ENCODE measurements around the gene RARS2. TPM values are rescaled to one million over a fixed set of nuclear protein-coding genes. Genes with fewer than 3 reads are reported as not detected.

The RARS2 gene
- total and polyA plus RNA-seq, 2 experiments from 2014 or later: 31.8 to 38.5 TPM

DNA sequence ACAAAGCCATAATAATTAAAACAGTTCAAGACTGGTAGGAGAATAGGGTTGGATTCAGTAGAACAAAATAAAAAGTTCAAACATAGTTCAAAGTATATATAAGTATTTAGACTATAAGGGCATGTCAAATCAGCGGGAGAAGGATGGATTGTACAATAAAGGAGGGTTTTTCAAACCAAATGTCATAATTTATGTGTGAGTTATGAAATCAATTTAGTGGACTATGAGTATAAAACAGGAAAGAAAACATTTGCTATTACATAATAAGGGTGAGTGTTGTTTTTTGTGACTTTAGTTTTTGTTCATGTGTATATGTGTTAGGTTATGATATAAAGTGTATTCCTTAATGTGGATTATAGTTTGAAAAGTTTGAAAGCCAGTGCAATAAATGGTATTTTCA is 10.8 kb upstream of the RARS2 start:
- Histone ChIP-seq H3K4me1 (ENCODE audit: insufficient read depth) (peaks cover 16% of the 10 kb centered on the region), H3K79me2 (replicated peaks; ENCODE audit: insufficient read depth) (no peaks in the 10 kb centered on the region), H3K27ac (ENCODE audit: low read depth) (no peak overlapping the region), H3K27me3 (ENCODE audit: insufficient read depth) (no peaks in the 10 kb centered on the region), H3F3A (replicated peaks; ENCODE audit: low read depth) (no peaks in the 10 kb centered on the region), H3K4me3 (no peak overlapping the region), H3K36me3 (ENCODE audit: insufficient read depth) (peaks cover 12% of the 10 kb centered on the region), H3K4me2 (no peak overlapping the region), H3K9me2 (ENCODE audit: insufficient read depth) (no peaks in the 10 kb centered on the region), H4K20me1 (replicated peaks; ENCODE audit: insufficient read depth) (no peaks in the 10 kb centered on the region), H2AFZ (no peak overlapping the region)
- Mint-ChIP-seq H3K27me3 (ENCODE audit: insufficient read depth, low read depth, poor library complexity) (no peaks in the 10 kb centered on the region), H3K4me3 (no peak overlapping the region), H3K4me1 (peaks cover 20% of the 10 kb centered on the region), H3K9me3 (no peaks in the 10 kb centered on the region), H3K36me3 (ENCODE audit: low read depth) (peaks cover 11% of the 10 kb centered on the region; the same call in 2 of the 3 replicates), H3K27ac (no peak overlapping the region)
- ATAC-seq: no peak
- no peak for DNase-seq (ENCODE audit: low spot score)
- TF ChIP-seq, protein P1, sequence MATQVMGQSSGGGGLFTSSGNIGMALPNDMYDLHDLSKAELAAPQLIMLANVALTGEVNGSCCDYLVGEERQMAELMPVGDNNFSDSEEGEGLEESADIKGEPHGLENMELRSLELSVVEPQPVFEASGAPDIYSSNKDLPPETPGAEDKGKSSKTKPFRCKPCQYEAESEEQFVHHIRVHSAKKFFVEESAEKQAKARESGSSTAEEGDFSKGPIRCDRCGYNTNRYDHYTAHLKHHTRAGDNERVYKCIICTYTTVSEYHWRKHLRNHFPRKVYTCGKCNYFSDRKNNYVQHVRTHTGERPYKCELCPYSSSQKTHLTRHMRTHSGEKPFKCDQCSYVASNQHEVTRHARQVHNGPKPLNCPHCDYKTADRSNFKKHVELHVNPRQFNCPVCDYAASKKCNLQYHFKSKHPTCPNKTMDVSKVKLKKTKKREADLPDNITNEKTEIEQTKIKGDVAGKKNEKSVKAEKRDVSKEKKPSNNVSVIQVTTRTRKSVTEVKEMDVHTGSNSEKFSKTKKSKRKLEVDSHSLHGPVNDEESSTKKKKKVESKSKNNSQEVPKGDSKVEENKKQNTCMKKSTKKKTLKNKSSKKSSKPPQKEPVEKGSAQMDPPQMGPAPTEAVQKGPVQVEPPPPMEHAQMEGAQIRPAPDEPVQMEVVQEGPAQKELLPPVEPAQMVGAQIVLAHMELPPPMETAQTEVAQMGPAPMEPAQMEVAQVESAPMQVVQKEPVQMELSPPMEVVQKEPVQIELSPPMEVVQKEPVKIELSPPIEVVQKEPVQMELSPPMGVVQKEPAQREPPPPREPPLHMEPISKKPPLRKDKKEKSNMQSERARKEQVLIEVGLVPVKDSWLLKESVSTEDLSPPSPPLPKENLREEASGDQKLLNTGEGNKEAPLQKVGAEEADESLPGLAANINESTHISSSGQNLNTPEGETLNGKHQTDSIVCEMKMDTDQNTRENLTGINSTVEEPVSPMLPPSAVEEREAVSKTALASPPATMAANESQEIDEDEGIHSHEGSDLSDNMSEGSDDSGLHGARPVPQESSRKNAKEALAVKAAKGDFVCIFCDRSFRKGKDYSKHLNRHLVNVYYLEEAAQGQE (IDR thresholded peaks at IDR 0.05; ENCODE audit: unreplicated experiment): no peak
- TF ChIP-seq EZH2 (IDR thresholded peaks at IDR 0.05; ENCODE audit: low read depth, unreplicated experiment) (no peak), NANOG (IDR thresholded peaks at IDR 0.05; ENCODE audit: borderline replicate concordance) (no peak), JUNB (IDR thresholded peaks at IDR 0.05; ENCODE audit: unreplicated experiment) (no peak), POLR2AphosphoS5 (IDR thresholded peaks at IDR 0.05; ENCODE audit: low read depth) (no peak), EZH2phosphoT487 (IDR thresholded peaks at IDR 0.05; ENCODE audit: unreplicated experiment) (no peak), STAT1 (IDR thresholded peaks at IDR 0.05; ENCODE audit: unreplicated experiment) (no peak), CREB1 (CRISPR knock-in tag; IDR thresholded peaks at IDR 0.05; ENCODE audit: low read depth) (no peak), ZNF114 (CRISPR knock-in tag; IDR thresholded peaks at IDR 0.05) (no peak), ZNF331 (CRISPR knock-in tag; IDR thresholded peaks at IDR 0.05; ENCODE audit: low read depth) (no peak)
- TF ChIP-seq, protein P2, sequence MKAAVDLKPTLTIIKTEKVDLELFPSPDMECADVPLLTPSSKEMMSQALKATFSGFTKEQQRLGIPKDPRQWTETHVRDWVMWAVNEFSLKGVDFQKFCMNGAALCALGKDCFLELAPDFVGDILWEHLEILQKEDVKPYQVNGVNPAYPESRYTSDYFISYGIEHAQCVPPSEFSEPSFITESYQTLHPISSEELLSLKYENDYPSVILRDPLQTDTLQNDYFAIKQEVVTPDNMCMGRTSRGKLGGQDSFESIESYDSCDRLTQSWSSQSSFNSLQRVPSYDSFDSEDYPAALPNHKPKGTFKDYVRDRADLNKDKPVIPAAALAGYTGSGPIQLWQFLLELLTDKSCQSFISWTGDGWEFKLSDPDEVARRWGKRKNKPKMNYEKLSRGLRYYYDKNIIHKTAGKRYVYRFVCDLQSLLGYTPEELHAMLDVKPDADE (IDR thresholded peaks at IDR 0.05): no peak
- TF ChIP-seq, protein P3, sequence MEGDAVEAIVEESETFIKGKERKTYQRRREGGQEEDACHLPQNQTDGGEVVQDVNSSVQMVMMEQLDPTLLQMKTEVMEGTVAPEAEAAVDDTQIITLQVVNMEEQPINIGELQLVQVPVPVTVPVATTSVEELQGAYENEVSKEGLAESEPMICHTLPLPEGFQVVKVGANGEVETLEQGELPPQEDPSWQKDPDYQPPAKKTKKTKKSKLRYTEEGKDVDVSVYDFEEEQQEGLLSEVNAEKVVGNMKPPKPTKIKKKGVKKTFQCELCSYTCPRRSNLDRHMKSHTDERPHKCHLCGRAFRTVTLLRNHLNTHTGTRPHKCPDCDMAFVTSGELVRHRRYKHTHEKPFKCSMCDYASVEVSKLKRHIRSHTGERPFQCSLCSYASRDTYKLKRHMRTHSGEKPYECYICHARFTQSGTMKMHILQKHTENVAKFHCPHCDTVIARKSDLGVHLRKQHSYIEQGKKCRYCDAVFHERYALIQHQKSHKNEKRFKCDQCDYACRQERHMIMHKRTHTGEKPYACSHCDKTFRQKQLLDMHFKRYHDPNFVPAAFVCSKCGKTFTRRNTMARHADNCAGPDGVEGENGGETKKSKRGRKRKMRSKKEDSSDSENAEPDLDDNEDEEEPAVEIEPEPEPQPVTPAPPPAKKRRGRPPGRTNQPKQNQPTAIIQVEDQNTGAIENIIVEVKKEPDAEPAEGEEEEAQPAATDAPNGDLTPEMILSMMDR (conservative IDR thresholded peaks at IDR 0.05; ENCODE audit: low read depth in 2 of 2): no peak
- TF ChIP-seq, protein P4, sequence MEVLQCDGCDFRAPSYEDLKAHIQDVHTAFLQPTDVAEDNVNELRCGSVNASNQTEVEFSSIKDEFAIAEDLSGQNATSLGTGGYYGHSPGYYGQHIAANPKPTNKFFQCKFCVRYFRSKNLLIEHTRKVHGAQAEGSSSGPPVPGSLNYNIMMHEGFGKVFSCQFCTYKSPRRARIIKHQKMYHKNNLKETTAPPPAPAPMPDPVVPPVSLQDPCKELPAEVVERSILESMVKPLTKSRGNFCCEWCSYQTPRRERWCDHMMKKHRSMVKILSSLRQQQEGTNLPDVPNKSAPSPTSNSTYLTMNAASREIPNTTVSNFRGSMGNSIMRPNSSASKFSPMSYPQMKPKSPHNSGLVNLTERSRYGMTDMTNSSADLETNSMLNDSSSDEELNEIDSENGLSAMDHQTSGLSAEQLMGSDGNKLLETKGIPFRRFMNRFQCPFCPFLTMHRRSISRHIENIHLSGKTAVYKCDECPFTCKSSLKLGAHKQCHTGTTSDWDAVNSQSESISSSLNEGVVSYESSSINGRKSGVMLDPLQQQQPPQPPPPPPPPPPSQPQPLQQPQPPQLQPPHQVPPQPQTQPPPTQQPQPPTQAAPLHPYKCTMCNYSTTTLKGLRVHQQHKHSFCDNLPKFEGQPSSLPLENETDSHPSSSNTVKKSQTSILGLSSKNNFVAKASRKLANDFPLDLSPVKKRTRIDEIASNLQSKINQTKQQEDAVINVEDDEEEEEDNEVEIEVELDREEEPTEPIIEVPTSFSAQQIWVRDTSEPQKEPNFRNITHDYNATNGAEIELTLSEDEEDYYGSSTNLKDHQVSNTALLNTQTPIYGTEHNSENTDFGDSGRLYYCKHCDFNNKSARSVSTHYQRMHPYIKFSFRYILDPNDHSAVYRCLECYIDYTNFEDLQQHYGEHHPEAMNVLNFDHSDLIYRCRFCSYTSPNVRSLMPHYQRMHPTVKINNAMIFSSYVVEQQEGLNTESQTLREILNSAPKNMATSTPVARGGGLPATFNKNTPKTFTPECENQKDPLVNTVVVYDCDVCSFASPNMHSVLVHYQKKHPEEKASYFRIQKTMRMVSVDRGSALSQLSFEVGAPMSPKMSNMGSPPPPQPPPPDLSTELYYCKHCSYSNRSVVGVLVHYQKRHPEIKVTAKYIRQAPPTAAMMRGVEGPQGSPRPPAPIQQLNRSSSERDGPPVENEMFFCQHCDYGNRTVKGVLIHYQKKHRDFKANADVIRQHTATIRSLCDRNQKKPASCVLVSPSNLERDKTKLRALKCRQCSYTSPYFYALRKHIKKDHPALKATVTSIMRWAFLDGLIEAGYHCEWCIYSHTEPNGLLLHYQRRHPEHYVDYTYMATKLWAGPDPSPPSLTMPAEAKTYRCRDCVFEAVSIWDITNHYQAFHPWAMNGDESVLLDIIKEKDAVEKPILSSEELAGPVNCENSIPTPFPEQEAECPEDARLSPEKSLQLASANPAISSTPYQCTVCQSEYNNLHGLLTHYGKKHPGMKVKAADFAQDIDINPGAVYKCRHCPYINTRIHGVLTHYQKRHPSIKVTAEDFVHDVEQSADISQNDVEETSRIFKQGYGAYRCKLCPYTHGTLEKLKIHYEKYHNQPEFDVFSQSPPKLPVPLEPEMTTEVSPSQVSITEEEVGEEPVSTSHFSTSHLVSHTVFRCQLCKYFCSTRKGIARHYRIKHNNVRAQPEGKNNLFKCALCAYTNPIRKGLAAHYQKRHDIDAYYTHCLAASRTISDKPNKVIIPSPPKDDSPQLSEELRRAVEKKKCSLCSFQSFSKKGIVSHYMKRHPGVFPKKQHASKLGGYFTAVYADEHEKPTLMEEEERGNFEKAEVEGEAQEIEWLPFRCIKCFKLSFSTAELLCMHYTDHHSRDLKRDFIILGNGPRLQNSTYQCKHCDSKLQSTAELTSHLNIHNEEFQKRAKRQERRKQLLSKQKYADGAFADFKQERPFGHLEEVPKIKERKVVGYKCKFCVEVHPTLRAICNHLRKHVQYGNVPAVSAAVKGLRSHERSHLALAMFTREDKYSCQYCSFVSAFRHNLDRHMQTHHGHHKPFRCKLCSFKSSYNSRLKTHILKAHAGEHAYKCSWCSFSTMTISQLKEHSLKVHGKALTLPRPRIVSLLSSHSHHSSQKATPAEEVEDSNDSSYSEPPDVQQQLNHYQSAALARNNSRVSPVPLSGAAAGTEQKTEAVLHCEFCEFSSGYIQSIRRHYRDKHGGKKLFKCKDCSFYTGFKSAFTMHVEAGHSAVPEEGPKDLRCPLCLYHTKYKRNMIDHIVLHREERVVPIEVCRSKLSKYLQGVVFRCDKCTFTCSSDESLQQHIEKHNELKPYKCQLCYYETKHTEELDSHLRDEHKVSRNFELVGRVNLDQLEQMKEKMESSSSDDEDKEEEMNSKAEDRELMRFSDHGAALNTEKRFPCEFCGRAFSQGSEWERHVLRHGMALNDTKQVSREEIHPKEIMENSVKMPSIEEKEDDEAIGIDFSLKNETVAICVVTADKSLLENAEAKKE (CRISPR knock-in tag; IDR thresholded peaks at IDR 0.05): no peak
